Fibroblast of pulmonary artery (primary cell): ENCODE data around the gene EPC2.
A peak's percentile ranks its signal among the peaks of the same experiment; 100 is the strongest.

Source experiments
- DNase-seq: peaks from one replicate; pipeline ENCODE4 v3.0.0-alpha.2; 2010; ENCODE audit warnings: low read depth
- H3K4me3 ChIP-seq: replicated peaks from 2 replicates; pipeline ENCODE4 v1.5.1; 2011; ENCODE audit warnings: low read depth, mild to moderate bottlenecking, control low read depth, low read length, moderate library complexity
- CTCF ChIP-seq: IDR thresholded peaks from 2 replicates; pipeline ENCODE4 v1.5.1; 2011; ENCODE audit warnings: mild to moderate bottlenecking, control low read depth, low read length, inconsistent platforms; ENCODE audit errors: missing control alignments

The EPC2 gene

GRCh38 chr2:148604927-148605326 lies 39.6 kb upstream of the EPC2 start:
- no peak for TF ChIP-seq CTCF
- DNase-seq = no peak
- no peak overlapping the region for H3K4me3 ChIP-seq

DNA sequence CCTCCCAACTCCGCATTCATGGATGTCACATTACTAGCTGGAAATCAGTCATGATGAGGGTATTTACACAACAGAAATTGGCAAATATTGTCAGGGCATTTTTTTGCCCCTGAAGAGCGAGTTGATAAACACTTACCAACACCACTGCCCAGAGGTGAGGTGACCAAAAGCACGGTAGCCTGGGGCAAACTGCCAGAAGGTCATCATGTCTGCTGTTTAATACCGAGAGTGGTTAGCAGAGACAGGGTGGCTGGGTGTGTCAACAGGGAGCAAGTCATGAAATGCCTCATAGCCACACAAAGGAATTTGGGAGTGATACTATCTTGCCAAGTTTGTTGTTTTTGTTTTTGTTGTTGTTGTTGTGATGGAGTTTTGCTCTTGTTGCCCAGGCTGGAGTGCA lies 37.0 kb upstream of the EPC2 start:
- no peak for DNase-seq
- H3K4me3 ChIP-seq = no peak overlapping the region
- TF ChIP-seq CTCF = no peak

DNA sequence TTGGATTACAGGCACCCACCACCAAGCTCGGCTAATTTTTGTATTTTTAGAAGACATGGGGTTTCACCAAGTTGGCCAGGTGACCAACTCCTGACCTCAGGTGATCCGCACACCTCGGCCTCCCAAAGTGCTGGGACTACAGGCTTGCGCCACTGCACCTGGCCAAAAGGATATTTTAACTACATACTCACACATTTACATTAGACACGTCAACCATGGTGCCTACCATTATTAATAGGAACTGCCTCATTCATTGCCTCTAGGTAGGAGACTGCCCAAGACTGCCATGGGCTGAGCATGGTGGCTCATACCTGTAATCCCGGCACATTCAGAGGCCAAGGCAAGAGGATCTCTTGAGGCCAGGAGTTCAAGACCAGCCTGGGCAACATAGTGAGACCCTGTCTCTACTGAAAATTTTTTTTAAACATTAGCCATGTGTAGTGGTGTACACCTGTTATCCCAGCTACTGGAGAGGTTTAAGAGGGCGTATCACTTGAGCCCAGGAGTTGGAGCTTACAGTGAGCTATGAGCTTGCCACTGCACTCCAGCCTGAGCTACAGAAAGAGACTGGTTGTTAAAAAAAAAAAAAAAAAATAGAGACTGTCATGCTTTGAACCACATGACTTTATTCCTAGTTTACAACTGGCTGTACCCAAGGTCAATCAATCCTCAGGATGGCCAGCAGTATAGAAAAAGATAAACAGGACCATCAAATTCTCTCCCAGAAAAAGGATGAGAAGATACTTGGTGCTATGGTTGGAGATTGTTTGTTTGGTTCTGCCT lies 31.1 kb upstream of the EPC2 start:
- H3K4me3 ChIP-seq = no peak overlapping the region
- DNase-seq = no peak

GRCh38 chr2:148614014-148614321 lies 30.6 kb upstream of the EPC2 start:
- no peak for DNase-seq
- TF ChIP-seq CTCF = no peak
- H3K4me3 ChIP-seq = no peak overlapping the region

More for the DNA sequence above, 31.1 kb upstream of the EPC2 start:
- TF ChIP-seq CTCF = no peak

DNA sequence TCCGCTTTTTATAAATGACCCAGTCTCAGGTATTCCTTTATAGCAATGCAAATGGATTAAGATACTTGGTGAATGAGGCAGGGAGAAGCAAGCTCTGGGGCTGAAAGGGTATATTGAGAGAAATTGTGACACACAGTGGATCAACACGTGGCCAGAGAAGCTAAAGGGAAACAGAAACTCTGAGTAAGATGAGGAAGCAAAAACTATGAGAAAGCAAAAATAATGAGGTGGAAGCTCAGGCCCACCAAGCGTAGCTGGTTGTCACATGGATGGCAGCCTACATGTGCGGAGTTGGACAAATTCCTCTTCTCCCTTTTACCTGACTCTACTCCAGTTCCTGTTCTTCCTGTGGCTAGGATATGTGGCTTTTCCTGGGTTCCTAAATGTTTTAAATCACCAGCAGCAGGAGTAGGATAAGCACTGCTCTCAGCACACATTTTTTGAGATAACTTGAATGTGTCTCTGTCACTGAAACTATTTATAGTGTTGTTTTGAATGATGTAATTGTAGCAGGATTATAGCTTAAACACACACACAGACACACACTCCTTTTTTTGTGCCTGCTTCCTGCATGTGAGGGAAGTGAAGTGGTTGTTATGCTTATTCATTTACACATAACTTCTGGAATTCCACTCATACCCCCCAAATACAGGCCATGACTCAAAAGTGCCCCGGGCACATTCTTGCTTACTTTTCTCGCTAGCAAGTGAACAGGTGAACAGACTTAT lies 30.1 kb upstream of the EPC2 start:
- no peak for TF ChIP-seq CTCF
- H3K4me3 ChIP-seq = no peak overlapping the region
- peak; percentile 14 for DNase-seq

DNA sequence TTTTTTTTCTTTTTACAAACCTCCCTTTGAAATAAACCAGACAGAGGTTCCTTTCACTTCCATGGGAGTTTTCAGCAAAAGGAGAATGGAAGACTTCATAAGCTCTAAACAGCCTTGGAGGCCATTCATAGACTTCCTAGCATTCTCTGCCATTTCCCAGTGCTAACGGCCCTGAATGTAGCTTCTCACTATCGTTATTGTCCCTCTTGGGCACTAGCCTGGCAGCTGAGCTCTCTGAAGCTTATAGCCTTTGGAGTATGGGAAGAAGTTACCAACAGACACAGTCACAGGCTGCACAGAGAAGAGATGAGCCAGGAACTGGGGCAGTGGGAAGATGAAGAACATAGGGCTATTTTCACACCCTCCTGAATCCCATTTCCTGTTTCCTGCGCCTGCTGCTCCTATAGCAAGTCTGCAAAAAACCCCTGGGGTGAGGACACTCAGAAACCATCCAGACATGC lies 29.1 kb upstream of the EPC2 start:
- DNase-seq = no peak
- TF ChIP-seq CTCF = no peak
- H3K4me3 ChIP-seq = no peak overlapping the region
